NT2/D1 (cell line): ENCODE data around the gene LRP8.

Experiments
- DNase-seq: peaks from one replicate; pipeline ENCODE4 v3.0.0-alpha.2; 2011; ENCODE audit warnings: low read depth, low spot score
- H3K27me3 ChIP-seq: 2 replicates; pipeline ENCODE4 v1.6.0; 2011; ENCODE audit warnings: mild to moderate bottlenecking; ENCODE audit not compliant: insufficient read length, insufficient read depth
- H3K36me3 ChIP-seq: 2 replicates; pipeline ENCODE4 v1.6.1; 2011; ENCODE audit warnings: mild to moderate bottlenecking, low read length, mixed read lengths; ENCODE audit not compliant: insufficient read depth, insufficient read length
- H3K4me1 ChIP-seq: 2 replicates; pipeline ENCODE4 v1.5.1; 2011; ENCODE audit not compliant: insufficient read depth, insufficient read length
- H3K4me3 ChIP-seq: 2 replicates; pipeline ENCODE4 v1.5.1; 2011; ENCODE audit warnings: low read depth; ENCODE audit not compliant: insufficient read length
- H3K9ac ChIP-seq: 2 replicates; pipeline ENCODE4 v1.6.0; 2011; ENCODE audit warnings: low read depth; ENCODE audit not compliant: insufficient read length
- H3K9me3 ChIP-seq: 2 replicates; pipeline ENCODE4 v1.5.1; 2011; ENCODE audit warnings: mild to moderate bottlenecking, low read length; ENCODE audit not compliant: insufficient read depth
- SUZ12 ChIP-seq: IDR thresholded peaks from 2 replicates; pipeline ENCODE4 v1.6.1; 2011; ENCODE audit not compliant: insufficient read length, insufficient read depth; ENCODE audit errors: extremely low read depth
- YY1 ChIP-seq: IDR thresholded peaks from 2 replicates; pipeline ENCODE4 v1.6.1; 2011; ENCODE audit not compliant: insufficient read length, insufficient read depth
- ZNF274 ChIP-seq: IDR thresholded peaks from 2 replicates; pipeline ENCODE4 v1.6.1; 2011; ENCODE audit warnings: mild to moderate bottlenecking, low read depth, low read length

LRP8 gene

GRCh38 chr1:53342735-53343470 is 15.0 kb upstream of the LRP8 start:
- TF ChIP-seq ZNF274 (no peak), YY1 (no peak), SUZ12 (no peak)
- peaks cover 13% of the 10 kb centered on the region for H3K4me1 ChIP-seq
- no peak for DNase-seq
- peaks cover 6% of the 10 kb centered on the region; the same call in 1 of the 2 replicates for H3K9me3 ChIP-seq
- H3K27me3 ChIP-seq, result no peaks in the 10 kb centered on the region
- H3K9ac ChIP-seq, result no peak overlapping the region
- H3K4me3 ChIP-seq, result no peak overlapping the region
- no peaks in the 10 kb centered on the region for H3K36me3 ChIP-seq

DNA sequence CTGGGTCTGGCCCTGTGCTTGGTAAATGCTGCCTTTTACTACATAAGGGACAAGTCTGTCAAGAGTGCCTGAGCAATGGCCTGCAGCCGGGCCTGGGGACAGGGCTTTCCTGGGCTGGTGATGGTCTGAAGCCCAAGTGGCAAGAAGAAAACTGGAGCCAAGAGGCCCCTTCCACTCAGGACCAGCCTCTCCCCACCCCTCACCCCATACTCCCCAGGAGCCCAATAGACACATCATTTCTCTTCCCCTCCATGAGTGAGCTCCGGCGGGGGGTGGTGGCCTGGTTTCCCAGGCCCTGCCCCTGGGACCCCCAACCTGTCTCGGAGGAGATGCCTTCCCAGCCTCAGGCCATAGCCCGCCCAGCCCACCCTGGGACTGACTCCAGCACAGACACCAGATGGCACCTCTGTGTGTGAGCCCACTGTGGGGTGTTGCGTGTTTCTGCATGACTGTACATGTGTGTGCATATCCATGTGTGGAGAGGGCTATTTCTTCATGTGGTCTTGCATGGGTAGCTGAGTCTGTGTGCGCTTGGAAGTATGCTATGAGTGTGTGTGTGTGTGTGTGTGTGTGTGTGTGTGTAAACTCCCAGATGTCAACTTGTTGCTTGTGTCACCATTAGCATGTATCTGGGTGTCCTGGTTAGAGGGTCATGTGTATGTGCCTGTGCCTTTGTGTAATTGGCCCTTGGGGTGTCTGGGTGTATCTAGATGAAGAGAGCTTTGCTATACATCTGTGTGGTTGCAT is 14.3 kb upstream of the LRP8 start:
- TF ChIP-seq YY1, result no peak
- TF ChIP-seq SUZ12, result no peak
- no peak for TF ChIP-seq ZNF274
- no peak overlapping the region for H3K9ac ChIP-seq
- H3K36me3 ChIP-seq, result no peaks in the 10 kb centered on the region
- H3K9me3 ChIP-seq, result peaks cover 6% of the 10 kb centered on the region; the same call in 1 of the 2 replicates
- no peak for DNase-seq
- H3K4me3 ChIP-seq, result no peak overlapping the region
- H3K27me3 ChIP-seq, result no peaks in the 10 kb centered on the region
- peaks cover 13% of the 10 kb centered on the region for H3K4me1 ChIP-seq

GRCh38 chr1:53341521-53341895 is 13.6 kb upstream of the LRP8 start:
- no peak for DNase-seq
- Histone ChIP-seq H3K36me3 (peaks cover 3% of the 10 kb centered on the region), H3K4me1 (peaks cover 13% of the 10 kb centered on the region), H3K9me3 (peaks cover 6% of the 10 kb centered on the region; the same call in 1 of the 2 replicates), H3K4me3 (no peak overlapping the region), H3K27me3 (no peaks in the 10 kb centered on the region), H3K9ac (no peak overlapping the region)
- no peak for TF ChIP-seq YY1
- no peak for TF ChIP-seq ZNF274
- TF ChIP-seq SUZ12, result no peak

DNA sequence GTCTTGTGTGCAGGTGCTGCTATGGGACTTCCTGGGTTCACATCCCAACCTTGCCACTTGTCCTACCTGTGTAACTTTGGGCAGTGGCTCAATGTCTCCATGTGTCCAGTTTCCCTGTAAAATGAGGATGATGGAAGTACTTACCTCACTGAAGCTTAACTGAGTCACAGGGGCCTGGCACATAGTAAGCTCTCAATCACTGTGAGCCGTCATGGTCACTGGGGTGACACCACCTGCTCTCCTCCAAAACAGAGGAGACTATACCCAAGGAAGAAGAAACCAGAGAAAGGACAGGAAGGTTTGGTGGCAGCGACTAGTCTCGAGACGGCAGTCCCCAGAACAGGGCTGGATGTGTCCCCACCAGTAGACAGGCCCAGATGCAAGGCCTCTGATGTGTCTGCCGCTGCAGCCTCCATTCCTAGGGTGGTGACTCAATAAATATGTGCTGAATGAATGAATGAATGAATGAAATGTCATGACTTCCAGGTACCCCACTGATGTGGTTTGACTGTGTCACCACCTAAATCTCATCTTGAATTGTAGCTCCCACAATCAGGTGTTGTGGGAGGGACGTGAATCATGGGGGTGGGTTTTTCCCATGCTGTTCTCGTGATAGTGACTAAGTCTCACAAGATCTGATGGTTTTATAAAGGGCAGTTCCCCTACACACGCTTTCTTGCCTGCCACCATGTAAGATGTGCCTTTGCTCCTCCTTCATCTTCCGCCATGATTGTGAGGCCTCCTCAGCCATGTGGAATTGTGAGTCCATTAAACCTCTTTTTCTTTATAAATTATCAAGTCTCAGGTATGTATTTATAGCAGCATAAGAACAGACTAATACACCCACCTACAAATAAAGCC is 13.0 kb upstream of the LRP8 start:
- no peak for TF ChIP-seq YY1
- no peak for TF ChIP-seq SUZ12
- no peak for TF ChIP-seq ZNF274
- H3K4me1 ChIP-seq, result peaks cover 13% of the 10 kb centered on the region
- no peak overlapping the region for H3K9ac ChIP-seq
- H3K36me3 ChIP-seq, result peaks cover 6% of the 10 kb centered on the region
- peaks cover 6% of the 10 kb centered on the region; the same call in 1 of the 2 replicates for H3K9me3 ChIP-seq
- no peak overlapping the region for H3K4me3 ChIP-seq
- DNase-seq, result no peak
- no peaks in the 10 kb centered on the region for H3K27me3 ChIP-seq

GRCh38 chr1:53339736-53340635 is 12.1 kb upstream of the LRP8 start:
- Histone ChIP-seq H3K4me1 (peaks cover 13% of the 10 kb centered on the region), H3K9me3 (peaks cover 6% of the 10 kb centered on the region; the same call in 1 of the 2 replicates), H3K9ac (no peak overlapping the region), H3K27me3 (no peaks in the 10 kb centered on the region), H3K4me3 (no peak overlapping the region), H3K36me3 (peaks cover 6% of the 10 kb centered on the region)
- TF ChIP-seq ZNF274, result no peak
- no peak for TF ChIP-seq YY1
- no peak for TF ChIP-seq SUZ12
- no peak for DNase-seq

DNA sequence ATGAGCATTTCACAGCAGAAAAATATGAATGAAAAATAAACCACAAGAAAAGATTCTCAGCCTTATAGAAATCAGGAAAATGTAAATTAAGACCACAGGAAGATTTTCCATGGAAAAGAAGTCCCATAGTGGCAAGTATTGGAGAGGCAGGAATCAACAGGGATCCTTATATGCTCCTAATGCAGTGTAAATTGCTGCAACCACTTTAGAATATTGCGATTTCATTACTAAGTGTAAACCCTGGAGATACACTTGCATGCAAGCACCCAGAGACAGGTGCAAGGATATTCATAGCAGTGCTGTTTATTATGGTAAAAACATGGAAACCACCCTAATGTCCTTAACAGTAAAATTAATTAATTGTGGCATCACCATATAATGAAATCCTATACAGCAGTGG is 10.6 kb upstream of the LRP8 start:
- Histone ChIP-seq H3K36me3 (peaks cover 9% of the 10 kb centered on the region), H3K9ac (no peak overlapping the region), H3K9me3 (peaks cover 6% of the 10 kb centered on the region; the same call in 1 of the 2 replicates), H3K4me3 (no peak overlapping the region), H3K4me1 (peaks cover 5% of the 10 kb centered on the region), H3K27me3 (no peaks in the 10 kb centered on the region)
- TF ChIP-seq SUZ12, result no peak
- TF ChIP-seq YY1, result no peak
- TF ChIP-seq ZNF274, result no peak
- no peak for DNase-seq
